Mammary epithelial cell (primary cell): Measurements from ENCODE around the gene NUDT21.

Source experiments
- CTCF ChIP-seq, 2 donors: IDR thresholded peaks in 1 of 2; conservative IDR thresholded peaks in 1 of 2; 2 replicates each; pipeline ENCODE4 v1.5.1; 2011 to 2012; ENCODE audit warnings: inconsistent platforms in 2 of 2, low read length in 2 of 2, mild to moderate bottlenecking in 2 of 2, control low read depth in 1 of 2, low read depth in 1 of 2; ENCODE audit not compliant: insufficient read depth in 1 of 2; ENCODE audit errors: extremely low read depth in 1 of 2
- EZH2 ChIP-seq: IDR thresholded peaks from 2 replicates; pipeline ENCODE4 v1.6.1; 2012; ENCODE audit warnings: low read length, inconsistent platforms, borderline replicate concordance

- TF ChIP-seq CTCF (conservative IDR thresholded peaks at IDR 0.05 in 1 of 2, IDR thresholded peaks at IDR 0.05 in 1 of 2; ENCODE audit: extremely low read depth in 1 of 2, insufficient read depth in 1 of 2, low read depth in 1 of 2, low read length in 2 of 2) (no peak), EZH2 (no peak)
Measured at GRCh38 chr16:56420613-56421012, 30.5 kb downstream of the NUDT21 start.
